GM23338 (cell line): ENCODE results near the gene POLD2. TPM values are rescaled to one million over a fixed set of nuclear protein-coding genes. Genes with fewer than 3 reads are reported as not detected.

Source experiments
- ATAC-seq: fragments of 200-7000 bp; cut with Tn5 transposase; 3 replicates; pipeline ENCODE4 v1.9.1; 2020
- DNase-seq: peaks from one replicate; pipeline ENCODE4 v3.0.0-alpha.2; 2015; ENCODE audit warnings: low spot score
- H2AFZ ChIP-seq: fragments of 200-600 bp; sonication (generic); 2 replicates; pipeline ENCODE4 v1.8.0; 2016; ENCODE audit warnings: antibody characterized with exemption, mild to moderate bottlenecking, moderate library complexity
- H3F3A ChIP-seq: fragments of 200-600 bp; sonication (generic); replicated peaks from 2 replicates; pipeline ENCODE4 v1.8.0; 2017; ENCODE audit warnings: antibody characterized with exemption, mixed run types, low read depth
- H3K27ac ChIP-seq: fragments of 200-600 bp; sonication (generic); 2 replicates; pipeline ENCODE4 v1.6.1; 2016; ENCODE audit warnings: low read depth
- H3K27me3 ChIP-seq: fragments of 200-600 bp; sonication (generic); 2 replicates; pipeline ENCODE4 v1.8.0; 2016; ENCODE audit warnings: mild to moderate bottlenecking, mixed run types, moderate library complexity; ENCODE audit not compliant: insufficient read depth
- H3K36me3 ChIP-seq: fragments of 200-600 bp; sonication (generic); 2 replicates; pipeline ENCODE4 v1.8.0; 2016; ENCODE audit warnings: mild to moderate bottlenecking; ENCODE audit not compliant: insufficient read depth
- H3K4me1 ChIP-seq: fragments of 200-600 bp; sonication (generic); 2 replicates; pipeline ENCODE4 v1.8.0; 2016; ENCODE audit warnings: mild to moderate bottlenecking, moderate library complexity; ENCODE audit not compliant: insufficient read depth
- H3K4me2 ChIP-seq: fragments of 200-600 bp; sonication (generic); 2 replicates; pipeline ENCODE4 v1.7.1; 2017; ENCODE audit warnings: mixed run types
- H3K4me3 ChIP-seq: fragments of 200-600 bp; sonication (generic); 2 replicates; pipeline ENCODE4 v1.6.1; 2016; ENCODE audit warnings: mixed run types
- H3K79me2 ChIP-seq: fragments of 200-600 bp; sonication (generic); replicated peaks from 2 replicates; pipeline ENCODE4 v1.8.0; 2017; ENCODE audit warnings: mild to moderate bottlenecking; ENCODE audit not compliant: insufficient read depth
- H3K9me2 ChIP-seq: fragments of 200-600 bp; sonication (generic); 2 replicates; pipeline ENCODE4 v1.8.0; 2017; ENCODE audit not compliant: insufficient read depth
- H4K20me1 ChIP-seq: fragments of 200-600 bp; sonication (generic); replicated peaks from 2 replicates; pipeline ENCODE4 v1.8.0; 2017; ENCODE audit warnings: mild to moderate bottlenecking; ENCODE audit not compliant: insufficient read depth
- H3K27ac Mint-ChIP-seq: 2 replicates; pipeline ENCODE4 v1.8.0; 2020; ENCODE audit warnings: inconsistent platforms, mild to moderate bottlenecking, moderate library complexity, mixed read lengths
- H3K27me3 Mint-ChIP-seq: 3 replicates; pipeline ENCODE4 v1.8.0; 2022; ENCODE audit warnings: low read depth, mild to moderate bottlenecking, moderate library complexity, mixed read lengths, inconsistent platforms; ENCODE audit not compliant: insufficient read depth, poor library complexity
- H3K36me3 Mint-ChIP-seq: 3 replicates; pipeline ENCODE4 v1.8.0; 2021; ENCODE audit warnings: low read depth, mild to moderate bottlenecking, inconsistent platforms, moderate library complexity, mixed read lengths
- H3K4me1 Mint-ChIP-seq: 3 replicates; pipeline ENCODE4 v1.8.0; 2020; ENCODE audit warnings: mild to moderate bottlenecking, inconsistent platforms, mixed read lengths
- H3K4me3 Mint-ChIP-seq: 3 replicates; pipeline ENCODE4 v1.8.0; 2021; ENCODE audit warnings: moderate library complexity, mild to moderate bottlenecking, inconsistent platforms, mixed read lengths
- H3K9me3 Mint-ChIP-seq: 3 replicates; pipeline ENCODE4 v1.8.0; 2020; ENCODE audit warnings: moderate library complexity, mild to moderate bottlenecking, inconsistent platforms, mixed read lengths
- CREB1 ChIP-seq: fragments of 250-450 bp; sonication (Bioruptor Pico); IDR thresholded peaks from 2 replicates; pipeline ENCODE4 v1.5.0; 2020; ENCODE audit warnings: low read depth, mild to moderate bottlenecking, moderate library complexity
- EZH2 ChIP-seq: fragments of 200-600 bp; sonication (generic); IDR thresholded peaks from one replicate; pipeline ENCODE4 v1.8.0; 2017; ENCODE audit warnings: antibody characterized with exemption, mild to moderate bottlenecking, low read depth; ENCODE audit not compliant: unreplicated experiment
- EZH2phosphoT487 ChIP-seq: fragments of 200-600 bp; sonication (generic); IDR thresholded peaks from one replicate; pipeline ENCODE4 v1.8.1; 2018; ENCODE audit warnings: antibody characterized with exemption; ENCODE audit not compliant: unreplicated experiment
- JUNB ChIP-seq: IDR thresholded peaks from one replicate; pipeline ENCODE4 v1.6.1; 2016; ENCODE audit warnings: antibody characterized with exemption; ENCODE audit not compliant: unreplicated experiment
- NANOG ChIP-seq: IDR thresholded peaks from 2 replicates; pipeline ENCODE4 v1.6.1; 2016; ENCODE audit warnings: antibody characterized with exemption, borderline replicate concordance
- POLR2AphosphoS5 ChIP-seq: IDR thresholded peaks from 2 replicates; pipeline ENCODE4 v1.6.1; 2016; ENCODE audit warnings: antibody characterized with exemption, low read depth
- STAT1 ChIP-seq: IDR thresholded peaks from one replicate; pipeline ENCODE4 v1.6.1; 2016; ENCODE audit warnings: antibody characterized with exemption; ENCODE audit not compliant: unreplicated experiment
- ZNF114 ChIP-seq: fragments of 250-450 bp; sonication (Bioruptor Pico); IDR thresholded peaks from 2 replicates; pipeline ENCODE4 v1.5.0; 2020; ENCODE audit warnings: mild to moderate bottlenecking, moderate library complexity
- ZNF331 ChIP-seq: fragments of 250-450 bp; sonication (Bioruptor Pico); IDR thresholded peaks from 2 replicates; pipeline ENCODE4 v1.5.0; 2020; ENCODE audit warnings: low read depth, mild to moderate bottlenecking, moderate library complexity
- polyA plus RNA-seq: library from polyadenylated mRNA; unstranded; fragments of >200 nt; fragmentation: Nextera tagmentation; extraction: Ambion mirVana; gene quantifications from 2 replicates; pipeline ENCODE4 v1.2.1, GENCODE V29; 2016
- total RNA-seq: library from RNA; depleted of rRNA; stranded (reverse); fragments of >200 nt; shearing (Covaris generic); gene quantifications from 2 replicates; pipeline ENCODE4 v1.2.3, GENCODE V29; 2014
- TF ChIP-seq, protein P1 (sequence below): fragments of 250-450 bp; sonication (Bioruptor Pico); IDR thresholded peaks from 2 replicates; pipeline ENCODE4 v1.5.0; 2020; ENCODE audit warnings: mild to moderate bottlenecking, moderate library complexity
- TF ChIP-seq, protein P2 (sequence below): IDR thresholded peaks from 2 replicates; pipeline ENCODE4 v1.6.1; 2016; ENCODE audit warnings: antibody characterized with exemption
- TF ChIP-seq, protein P3 (sequence below): IDR thresholded peaks from one replicate; pipeline ENCODE4 v1.6.1; 2018; ENCODE audit warnings: antibody characterized with exemption; ENCODE audit not compliant: unreplicated experiment
- TF ChIP-seq, protein P4 (sequence below), 2 experiments: fragments of 200-600 bp in 1 of 2; sonication (generic) in 1 of 2; conservative IDR thresholded peaks; 2 replicates each; pipeline versions ENCODE4 v1.5.1 to v1.6.1; 2016 to 2017; ENCODE audit warnings: antibody characterized with exemption in 2 of 2, low read depth in 2 of 2, mild to moderate bottlenecking in 2 of 2, moderate library complexity in 1 of 2

Gene POLD2
- total and polyA plus RNA-seq, 2 experiments from 2014 or later = 101 to 127 TPM

DNA sequence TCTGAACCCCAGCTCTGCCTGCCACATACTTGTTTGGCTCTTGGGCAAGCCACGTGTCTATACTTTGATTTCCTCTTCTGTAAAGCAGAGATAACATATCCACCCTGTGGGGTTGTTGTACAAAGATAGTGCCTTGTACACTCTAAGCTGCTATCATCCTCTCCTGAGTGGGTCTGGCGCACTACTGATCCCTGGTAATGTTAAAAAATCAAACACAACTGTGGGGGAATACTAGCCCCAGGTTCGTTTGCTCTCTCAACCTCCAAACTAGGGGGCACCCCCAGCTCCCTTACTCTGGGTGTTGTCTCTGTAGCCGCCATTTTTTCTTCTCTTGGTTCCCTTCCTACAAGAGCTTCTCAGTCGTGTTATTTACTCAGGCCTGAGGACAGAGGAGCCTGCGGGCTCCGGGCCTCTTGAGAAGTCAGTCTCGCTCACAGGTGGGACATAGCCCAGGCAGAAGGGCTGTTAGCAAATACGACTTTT lies 42.0 kb downstream of the POLD2 start:
- Histone ChIP-seq H3K4me3 (peak overlapping the region; percentile 94; the same call in 1 of the 2 replicates), H3K79me2 (no peaks in the 10 kb centered on the region), H2AFZ (no peak overlapping the region), H4K20me1 (no peaks in the 10 kb centered on the region), H3K36me3 (no peaks in the 10 kb centered on the region), H3K9me2 (no peaks in the 10 kb centered on the region), H3K27me3 (peaks cover 4% of the 10 kb centered on the region; the same call in 1 of the 2 replicates), H3K4me2 (peak overlapping the region; percentile 95), H3F3A (no peaks in the 10 kb centered on the region; the same call in 1 of the 2 replicates), H3K27ac (no peak overlapping the region), H3K4me1 (peaks cover 7% of the 10 kb centered on the region)
- H3K36me3 Mint-ChIP-seq = peaks cover 25% of the 10 kb centered on the region
- no peak overlapping the region for H3K27ac Mint-ChIP-seq
- DNase-seq (no peak), ATAC-seq (no peak)
- peaks cover 17% of the 10 kb centered on the region for H3K4me1 Mint-ChIP-seq
- no peaks in the 10 kb centered on the region for H3K9me3 Mint-ChIP-seq
- TF ChIP-seq EZH2phosphoT487 (no peak), POLR2AphosphoS5 (no peak), CREB1 (CRISPR knock-in tag) (no peak), JUNB (no peak), ZNF331 (CRISPR knock-in tag) (no peak), ZNF114 (no peak), STAT1 (no peak), EZH2 (no peak), NANOG (no peak)
- TF ChIP-seq, protein P1, sequence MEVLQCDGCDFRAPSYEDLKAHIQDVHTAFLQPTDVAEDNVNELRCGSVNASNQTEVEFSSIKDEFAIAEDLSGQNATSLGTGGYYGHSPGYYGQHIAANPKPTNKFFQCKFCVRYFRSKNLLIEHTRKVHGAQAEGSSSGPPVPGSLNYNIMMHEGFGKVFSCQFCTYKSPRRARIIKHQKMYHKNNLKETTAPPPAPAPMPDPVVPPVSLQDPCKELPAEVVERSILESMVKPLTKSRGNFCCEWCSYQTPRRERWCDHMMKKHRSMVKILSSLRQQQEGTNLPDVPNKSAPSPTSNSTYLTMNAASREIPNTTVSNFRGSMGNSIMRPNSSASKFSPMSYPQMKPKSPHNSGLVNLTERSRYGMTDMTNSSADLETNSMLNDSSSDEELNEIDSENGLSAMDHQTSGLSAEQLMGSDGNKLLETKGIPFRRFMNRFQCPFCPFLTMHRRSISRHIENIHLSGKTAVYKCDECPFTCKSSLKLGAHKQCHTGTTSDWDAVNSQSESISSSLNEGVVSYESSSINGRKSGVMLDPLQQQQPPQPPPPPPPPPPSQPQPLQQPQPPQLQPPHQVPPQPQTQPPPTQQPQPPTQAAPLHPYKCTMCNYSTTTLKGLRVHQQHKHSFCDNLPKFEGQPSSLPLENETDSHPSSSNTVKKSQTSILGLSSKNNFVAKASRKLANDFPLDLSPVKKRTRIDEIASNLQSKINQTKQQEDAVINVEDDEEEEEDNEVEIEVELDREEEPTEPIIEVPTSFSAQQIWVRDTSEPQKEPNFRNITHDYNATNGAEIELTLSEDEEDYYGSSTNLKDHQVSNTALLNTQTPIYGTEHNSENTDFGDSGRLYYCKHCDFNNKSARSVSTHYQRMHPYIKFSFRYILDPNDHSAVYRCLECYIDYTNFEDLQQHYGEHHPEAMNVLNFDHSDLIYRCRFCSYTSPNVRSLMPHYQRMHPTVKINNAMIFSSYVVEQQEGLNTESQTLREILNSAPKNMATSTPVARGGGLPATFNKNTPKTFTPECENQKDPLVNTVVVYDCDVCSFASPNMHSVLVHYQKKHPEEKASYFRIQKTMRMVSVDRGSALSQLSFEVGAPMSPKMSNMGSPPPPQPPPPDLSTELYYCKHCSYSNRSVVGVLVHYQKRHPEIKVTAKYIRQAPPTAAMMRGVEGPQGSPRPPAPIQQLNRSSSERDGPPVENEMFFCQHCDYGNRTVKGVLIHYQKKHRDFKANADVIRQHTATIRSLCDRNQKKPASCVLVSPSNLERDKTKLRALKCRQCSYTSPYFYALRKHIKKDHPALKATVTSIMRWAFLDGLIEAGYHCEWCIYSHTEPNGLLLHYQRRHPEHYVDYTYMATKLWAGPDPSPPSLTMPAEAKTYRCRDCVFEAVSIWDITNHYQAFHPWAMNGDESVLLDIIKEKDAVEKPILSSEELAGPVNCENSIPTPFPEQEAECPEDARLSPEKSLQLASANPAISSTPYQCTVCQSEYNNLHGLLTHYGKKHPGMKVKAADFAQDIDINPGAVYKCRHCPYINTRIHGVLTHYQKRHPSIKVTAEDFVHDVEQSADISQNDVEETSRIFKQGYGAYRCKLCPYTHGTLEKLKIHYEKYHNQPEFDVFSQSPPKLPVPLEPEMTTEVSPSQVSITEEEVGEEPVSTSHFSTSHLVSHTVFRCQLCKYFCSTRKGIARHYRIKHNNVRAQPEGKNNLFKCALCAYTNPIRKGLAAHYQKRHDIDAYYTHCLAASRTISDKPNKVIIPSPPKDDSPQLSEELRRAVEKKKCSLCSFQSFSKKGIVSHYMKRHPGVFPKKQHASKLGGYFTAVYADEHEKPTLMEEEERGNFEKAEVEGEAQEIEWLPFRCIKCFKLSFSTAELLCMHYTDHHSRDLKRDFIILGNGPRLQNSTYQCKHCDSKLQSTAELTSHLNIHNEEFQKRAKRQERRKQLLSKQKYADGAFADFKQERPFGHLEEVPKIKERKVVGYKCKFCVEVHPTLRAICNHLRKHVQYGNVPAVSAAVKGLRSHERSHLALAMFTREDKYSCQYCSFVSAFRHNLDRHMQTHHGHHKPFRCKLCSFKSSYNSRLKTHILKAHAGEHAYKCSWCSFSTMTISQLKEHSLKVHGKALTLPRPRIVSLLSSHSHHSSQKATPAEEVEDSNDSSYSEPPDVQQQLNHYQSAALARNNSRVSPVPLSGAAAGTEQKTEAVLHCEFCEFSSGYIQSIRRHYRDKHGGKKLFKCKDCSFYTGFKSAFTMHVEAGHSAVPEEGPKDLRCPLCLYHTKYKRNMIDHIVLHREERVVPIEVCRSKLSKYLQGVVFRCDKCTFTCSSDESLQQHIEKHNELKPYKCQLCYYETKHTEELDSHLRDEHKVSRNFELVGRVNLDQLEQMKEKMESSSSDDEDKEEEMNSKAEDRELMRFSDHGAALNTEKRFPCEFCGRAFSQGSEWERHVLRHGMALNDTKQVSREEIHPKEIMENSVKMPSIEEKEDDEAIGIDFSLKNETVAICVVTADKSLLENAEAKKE (CRISPR knock-in tag) = no peak
- TF ChIP-seq, protein P2, sequence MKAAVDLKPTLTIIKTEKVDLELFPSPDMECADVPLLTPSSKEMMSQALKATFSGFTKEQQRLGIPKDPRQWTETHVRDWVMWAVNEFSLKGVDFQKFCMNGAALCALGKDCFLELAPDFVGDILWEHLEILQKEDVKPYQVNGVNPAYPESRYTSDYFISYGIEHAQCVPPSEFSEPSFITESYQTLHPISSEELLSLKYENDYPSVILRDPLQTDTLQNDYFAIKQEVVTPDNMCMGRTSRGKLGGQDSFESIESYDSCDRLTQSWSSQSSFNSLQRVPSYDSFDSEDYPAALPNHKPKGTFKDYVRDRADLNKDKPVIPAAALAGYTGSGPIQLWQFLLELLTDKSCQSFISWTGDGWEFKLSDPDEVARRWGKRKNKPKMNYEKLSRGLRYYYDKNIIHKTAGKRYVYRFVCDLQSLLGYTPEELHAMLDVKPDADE = no peak
- TF ChIP-seq, protein P3, sequence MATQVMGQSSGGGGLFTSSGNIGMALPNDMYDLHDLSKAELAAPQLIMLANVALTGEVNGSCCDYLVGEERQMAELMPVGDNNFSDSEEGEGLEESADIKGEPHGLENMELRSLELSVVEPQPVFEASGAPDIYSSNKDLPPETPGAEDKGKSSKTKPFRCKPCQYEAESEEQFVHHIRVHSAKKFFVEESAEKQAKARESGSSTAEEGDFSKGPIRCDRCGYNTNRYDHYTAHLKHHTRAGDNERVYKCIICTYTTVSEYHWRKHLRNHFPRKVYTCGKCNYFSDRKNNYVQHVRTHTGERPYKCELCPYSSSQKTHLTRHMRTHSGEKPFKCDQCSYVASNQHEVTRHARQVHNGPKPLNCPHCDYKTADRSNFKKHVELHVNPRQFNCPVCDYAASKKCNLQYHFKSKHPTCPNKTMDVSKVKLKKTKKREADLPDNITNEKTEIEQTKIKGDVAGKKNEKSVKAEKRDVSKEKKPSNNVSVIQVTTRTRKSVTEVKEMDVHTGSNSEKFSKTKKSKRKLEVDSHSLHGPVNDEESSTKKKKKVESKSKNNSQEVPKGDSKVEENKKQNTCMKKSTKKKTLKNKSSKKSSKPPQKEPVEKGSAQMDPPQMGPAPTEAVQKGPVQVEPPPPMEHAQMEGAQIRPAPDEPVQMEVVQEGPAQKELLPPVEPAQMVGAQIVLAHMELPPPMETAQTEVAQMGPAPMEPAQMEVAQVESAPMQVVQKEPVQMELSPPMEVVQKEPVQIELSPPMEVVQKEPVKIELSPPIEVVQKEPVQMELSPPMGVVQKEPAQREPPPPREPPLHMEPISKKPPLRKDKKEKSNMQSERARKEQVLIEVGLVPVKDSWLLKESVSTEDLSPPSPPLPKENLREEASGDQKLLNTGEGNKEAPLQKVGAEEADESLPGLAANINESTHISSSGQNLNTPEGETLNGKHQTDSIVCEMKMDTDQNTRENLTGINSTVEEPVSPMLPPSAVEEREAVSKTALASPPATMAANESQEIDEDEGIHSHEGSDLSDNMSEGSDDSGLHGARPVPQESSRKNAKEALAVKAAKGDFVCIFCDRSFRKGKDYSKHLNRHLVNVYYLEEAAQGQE = no peak
- TF ChIP-seq, protein P4, sequence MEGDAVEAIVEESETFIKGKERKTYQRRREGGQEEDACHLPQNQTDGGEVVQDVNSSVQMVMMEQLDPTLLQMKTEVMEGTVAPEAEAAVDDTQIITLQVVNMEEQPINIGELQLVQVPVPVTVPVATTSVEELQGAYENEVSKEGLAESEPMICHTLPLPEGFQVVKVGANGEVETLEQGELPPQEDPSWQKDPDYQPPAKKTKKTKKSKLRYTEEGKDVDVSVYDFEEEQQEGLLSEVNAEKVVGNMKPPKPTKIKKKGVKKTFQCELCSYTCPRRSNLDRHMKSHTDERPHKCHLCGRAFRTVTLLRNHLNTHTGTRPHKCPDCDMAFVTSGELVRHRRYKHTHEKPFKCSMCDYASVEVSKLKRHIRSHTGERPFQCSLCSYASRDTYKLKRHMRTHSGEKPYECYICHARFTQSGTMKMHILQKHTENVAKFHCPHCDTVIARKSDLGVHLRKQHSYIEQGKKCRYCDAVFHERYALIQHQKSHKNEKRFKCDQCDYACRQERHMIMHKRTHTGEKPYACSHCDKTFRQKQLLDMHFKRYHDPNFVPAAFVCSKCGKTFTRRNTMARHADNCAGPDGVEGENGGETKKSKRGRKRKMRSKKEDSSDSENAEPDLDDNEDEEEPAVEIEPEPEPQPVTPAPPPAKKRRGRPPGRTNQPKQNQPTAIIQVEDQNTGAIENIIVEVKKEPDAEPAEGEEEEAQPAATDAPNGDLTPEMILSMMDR (conservative IDR thresholded peaks at IDR 0.05; ENCODE audit: low read depth in 2 of 2) = no peak
- peak overlapping the region; percentile 80 for H3K4me3 Mint-ChIP-seq
- peaks cover 29% of the 10 kb centered on the region for H3K27me3 Mint-ChIP-seq
